ENCODE results near the gene TIPARP.
A peak's percentile ranks its signal among the peaks of the same experiment; 100 is the strongest.

The TIPARP gene

DNA sequence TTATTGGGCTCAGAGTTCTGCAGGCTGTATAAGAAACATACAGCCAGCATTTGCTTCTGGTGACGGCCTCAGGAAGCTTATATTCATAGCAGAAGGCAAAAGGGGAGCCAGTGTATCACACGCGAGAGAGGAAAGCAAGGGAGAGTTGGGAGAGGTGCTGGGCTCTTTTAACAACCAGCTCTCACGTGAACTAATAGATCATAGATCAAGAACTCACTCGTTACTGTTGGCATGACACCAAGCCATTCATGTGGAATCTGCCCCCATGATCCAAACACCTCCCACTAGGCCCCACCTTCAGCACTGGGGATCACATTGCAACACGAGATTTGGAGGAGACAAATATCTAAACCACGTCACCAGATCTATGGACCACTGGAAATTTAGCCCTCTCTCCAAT lies 70.2 kb downstream of the TIPARP start:
- DNase-seq: no peak

DNA sequence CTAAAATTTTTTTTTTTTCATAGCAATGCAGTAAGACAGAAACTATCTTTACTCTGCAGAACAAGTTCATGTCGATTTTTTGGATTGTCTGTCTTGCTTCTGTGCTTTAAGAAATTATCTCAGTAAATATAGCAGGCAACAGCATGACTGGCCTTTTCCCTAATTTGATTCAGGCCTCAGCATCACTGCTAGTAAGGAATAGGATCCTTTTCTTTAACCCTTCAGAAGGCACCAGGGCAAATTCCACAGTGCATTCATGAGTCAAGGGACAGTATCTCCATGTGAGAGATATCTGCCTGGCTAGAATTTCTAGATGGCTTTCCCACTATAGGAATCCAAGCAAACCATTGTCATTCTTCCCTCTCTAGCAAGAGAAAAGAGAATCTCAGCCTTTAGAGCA lies 71.4 kb downstream of the TIPARP start:
- DNase-seq: no peak

- no peak for DNase-seq
Measured at GRCh38 chr3:156747046-156747445, 72.7 kb downstream of the TIPARP start.

GRCh38 chr3:156749244-156749643 lies 74.9 kb downstream of the TIPARP start:
- no peak for DNase-seq

DNA sequence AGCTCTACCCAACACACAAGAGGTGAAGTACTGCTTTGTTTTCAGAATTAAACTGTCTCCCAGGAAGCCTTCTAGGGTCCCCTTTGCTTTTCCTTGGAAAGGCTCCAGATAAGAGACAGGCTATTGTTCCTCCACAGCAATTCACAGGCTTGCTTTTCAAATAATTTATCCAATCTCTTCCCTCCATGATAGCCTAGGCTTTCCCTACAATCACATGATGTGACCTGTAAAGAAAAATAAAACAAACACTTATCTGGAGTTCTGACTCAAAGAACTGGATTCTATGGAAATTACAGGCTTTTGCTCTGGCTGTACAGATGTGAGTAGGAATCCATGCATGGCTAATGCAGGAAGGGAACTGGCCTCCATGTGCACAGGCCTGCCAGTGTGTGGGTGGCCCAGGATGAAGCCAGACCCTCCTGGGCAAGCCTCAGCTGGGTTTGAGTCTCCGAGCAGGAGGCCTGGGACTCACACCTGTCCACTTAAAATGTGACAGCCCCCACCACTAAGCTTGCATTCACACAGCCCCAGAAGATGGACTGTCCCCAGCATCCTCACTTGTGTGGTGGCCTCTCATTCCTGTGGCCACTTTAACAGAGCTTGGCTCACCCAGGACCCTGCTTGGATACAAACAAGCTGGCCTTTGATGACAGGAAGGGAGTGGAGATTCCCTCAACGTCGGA lies 75.9 kb downstream of the TIPARP start:
- DNase-seq: no peak

DNA sequence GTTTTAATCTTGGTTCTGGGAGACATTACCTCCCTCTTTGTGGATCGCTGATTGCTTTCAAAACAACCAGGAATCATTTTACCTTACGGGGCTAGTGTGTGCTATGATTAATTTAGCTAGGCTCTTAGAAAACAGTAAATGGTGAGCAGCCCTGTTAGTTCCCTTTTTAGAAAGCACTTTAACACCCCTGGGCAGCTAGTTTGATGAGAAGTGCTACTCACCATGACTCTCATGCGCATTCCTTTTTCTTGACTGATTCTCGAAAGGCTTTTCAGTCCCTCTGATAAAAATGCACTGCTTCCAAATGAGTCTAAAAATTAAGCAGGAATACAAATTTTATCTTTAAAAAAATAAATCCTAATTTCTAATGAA lies 76.5 kb downstream of the TIPARP start:
- DNase-seq: peak in 1 of 3 donors; percentile 30

DNA sequence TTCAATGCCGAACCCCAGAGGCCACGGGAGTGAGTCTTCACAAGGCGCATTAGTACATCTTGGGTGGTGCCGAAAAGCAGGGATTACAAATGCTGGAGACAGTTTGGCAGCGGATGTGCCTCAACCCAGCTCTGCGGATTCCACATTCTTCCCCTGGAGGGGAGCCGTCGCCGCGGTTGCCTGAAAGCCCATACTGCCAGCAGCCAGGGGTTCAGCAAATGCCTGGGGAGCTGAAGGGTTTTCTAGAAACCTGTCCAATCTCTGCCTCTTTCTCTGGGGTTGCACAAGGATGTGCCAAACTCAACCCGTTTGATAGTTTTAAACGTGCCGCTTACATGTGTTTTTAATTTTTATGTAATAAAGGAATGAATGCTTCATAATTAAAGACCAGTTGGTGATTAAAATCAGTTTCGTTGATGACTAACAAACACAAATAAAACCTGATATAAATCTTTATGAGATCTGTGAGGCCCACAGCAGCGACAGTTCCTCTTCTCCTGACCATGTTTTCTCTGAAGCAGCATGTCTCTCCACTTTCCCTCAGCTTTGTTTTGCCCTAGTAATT lies 77.2 kb downstream of the TIPARP start:
- DNase-seq: no peak
